GM21723 (cell line): ENCODE results near the gene LILRA1.
"Not testable (repeated sequence)": the region's sequence is repeated elsewhere in the genome, so short reads cannot be mapped to it uniquely, and the experiment has no call there.

Experiments used
- ATAC-seq: cut with Tn5 transposase; IDR thresholded peaks from one replicate; pipeline ENCODE4 v1.9.1; 2021; ENCODE audit warnings: mild to moderate bottlenecking, moderate library complexity; ENCODE audit not compliant: unreplicated experiment

The LILRA1 gene

DNA sequence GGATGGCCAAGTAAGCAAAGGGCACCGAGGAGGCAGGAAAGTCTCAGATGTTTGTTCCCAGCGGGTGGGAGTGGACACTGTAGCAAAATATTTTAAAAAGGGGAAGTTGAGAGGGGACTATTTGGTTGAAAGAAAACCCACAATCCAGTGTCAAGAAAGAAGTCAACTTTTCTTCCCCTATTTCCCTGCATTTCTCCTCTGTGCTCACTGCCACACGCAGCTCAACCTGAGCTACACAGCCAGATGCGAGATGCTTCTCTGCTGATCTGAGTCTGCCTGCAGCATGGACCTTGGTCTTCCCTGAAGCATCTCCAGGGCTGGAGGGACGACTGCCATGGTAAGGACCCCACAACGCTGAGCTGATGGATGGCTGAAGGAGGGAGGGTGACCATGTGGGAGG is at the start of gene LILRA1:
Gene LILRA1 (plus strand): TSS at position 188 of the 400 bp plus-strand sequence. CDS start 613 bp downstream, outside the sequence.
- ATAC-seq = not testable (repeated sequence)

DNA sequence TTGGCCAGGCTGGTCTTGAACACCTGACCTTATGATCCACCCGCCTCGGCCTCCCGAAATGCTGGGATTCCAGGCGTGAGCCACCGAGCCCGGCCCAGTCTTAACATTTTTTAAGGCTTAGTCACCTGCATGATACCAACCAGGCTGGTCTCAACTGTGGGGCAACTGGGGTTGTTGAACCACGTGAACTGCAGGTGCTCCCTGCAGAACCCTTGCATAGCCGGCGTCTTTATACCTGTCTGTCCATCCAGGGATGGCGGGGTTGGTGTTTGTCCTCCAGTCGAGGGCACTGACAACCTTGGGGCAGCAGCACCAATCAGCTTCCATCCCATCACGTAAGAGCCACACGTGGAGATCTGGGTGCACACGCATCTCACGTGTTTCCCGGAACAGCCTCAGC is 44.6 kb upstream of the LILRA1 start:
- ATAC-seq = no peak

DNA sequence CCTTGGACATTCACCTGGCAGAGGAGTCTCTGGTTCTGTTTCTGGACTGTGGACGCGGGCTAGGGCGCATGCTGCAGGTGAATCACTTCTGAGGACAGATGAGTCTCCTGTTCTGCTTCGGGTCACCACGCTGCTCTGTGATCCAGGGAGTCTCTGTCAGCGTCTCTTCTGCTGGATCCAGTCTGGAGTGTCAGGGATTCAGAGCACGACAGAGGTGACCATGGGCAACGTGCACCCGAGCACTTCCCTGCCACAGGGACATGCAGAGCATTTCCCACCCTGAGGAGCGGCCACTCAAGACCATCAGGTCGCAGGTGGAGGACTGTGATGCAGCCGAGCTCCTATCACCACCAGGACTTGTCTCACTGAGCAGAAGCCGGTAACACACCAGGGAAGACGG is 44.2 kb upstream of the LILRA1 start:
- ATAC-seq = no peak

DNA sequence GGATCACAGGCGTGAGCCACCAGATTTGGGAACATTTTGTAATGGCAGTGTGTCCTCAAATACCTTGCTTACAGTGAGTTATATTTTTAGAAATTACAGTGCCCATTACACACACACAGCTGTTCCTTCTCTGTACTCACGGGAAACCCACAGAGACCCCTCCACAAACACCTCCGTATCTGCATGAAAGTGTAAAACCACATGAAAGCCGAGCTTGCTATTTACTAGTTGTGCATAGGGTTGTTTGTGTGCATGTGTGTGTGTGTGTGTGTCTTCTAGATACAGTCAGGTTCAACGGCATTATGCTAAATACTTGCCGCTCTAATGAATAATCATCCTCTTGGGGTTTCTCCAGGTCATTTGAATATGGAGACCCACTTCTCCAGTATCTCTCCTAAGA is 42.1 kb upstream of the LILRA1 start:
- no peak for ATAC-seq

DNA sequence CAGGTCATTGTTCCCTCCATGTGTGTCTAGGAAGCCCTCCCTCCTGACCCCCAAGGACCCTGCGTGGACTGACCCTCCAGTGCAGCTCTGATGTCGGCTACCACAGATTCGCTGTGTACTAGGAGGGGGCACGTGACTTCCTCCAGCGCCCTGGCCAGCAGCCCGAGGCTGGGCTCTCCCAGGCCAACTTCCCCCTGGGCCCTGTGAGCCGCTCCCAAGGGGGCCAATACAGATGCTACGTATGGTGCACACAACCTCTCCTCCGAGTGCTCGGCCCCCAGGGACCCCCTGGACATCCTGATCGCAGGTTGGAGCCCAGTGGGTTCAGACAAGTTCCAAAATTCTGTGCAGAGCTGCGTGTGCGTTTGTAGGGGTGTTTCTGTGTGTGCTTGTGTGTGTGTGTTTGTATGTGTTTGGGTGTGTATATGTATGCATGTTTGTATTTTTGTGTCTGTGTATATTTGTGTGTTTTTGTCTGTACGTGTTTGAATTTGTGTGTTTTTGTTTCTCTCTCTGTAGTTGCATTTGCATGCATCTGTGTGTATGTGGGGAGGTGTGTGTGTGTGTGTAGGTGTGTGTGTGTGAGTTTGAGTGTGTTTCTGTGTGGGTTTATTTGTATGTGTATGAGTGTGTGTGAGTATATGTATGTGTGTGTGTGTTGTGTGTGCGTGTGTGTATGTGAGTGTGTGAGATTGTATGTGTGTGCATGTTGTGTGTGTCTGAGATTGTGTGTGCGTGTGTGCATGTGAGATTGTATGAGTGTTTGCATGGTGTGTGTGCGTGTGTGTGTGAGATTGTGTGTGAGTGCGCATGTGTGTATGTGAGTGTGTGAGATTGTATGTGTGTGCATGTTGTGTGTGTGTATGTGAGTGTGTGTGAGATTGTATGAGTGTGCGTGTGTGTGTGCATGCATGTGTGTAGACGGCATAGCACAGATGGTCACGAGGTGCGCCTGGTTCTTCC is 41.2 kb upstream of the LILRA1 start:
- ATAC-seq = no peak

DNA sequence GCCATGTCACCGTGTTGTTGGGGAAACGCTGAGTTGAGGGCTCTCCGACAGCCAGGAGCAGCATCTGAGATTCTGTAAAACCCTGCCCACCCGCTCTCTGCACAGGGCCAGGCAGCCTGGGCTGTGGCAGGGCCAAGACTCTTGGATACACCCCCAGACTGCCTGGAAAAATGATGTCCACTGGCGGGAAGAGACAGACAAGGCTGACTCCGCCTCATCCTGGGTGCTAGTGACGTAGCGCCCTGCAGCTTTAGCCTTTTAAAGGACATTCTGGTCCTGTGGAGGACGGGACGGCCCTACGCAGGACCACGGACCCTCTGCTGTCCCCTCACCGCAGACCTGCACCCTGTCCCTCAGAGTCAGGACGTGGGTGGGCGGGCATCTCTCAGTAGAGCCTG is 40.5 kb upstream of the LILRA1 start:
- ATAC-seq = no peak

DNA sequence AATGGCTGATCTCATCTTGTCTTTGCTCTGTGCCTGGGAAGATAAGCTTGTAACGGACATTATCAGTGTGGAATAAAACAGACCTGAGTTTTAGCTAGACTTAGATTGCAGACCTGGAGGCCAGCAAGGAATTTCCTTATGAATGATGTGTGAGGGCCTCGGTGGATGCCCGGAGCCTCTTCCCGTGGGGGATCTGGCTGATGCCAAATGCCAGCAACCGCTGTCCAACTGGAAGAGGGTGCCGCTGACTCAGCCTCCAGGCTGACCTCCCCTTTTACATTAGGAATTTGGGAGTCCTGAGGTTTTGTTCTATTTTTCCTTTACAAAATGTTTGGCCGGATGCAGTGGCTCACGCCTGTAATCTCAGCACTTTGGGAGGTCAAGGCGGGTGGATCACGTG is 39.4 kb upstream of the LILRA1 start:
- no peak for ATAC-seq

DNA sequence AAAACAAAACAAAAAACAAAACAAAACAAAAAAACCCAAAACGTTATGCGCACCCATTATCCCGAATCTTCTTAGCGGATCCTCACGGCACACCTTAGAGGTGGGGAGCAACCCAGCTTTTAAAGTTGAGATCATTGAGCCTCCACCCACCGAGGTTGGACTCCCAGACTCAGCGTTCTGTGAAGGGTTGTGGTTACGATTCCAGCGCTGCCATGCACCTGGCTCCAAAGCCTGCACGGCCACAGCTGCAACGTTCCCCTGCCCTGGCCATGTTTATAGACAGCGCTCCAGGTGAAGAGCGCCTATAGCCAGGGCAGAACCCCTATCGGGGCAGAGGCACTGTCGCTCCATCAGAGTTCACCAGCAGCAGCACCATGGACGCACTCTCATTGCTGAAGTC is 38.5 kb upstream of the LILRA1 start:
- no peak for ATAC-seq

DNA sequence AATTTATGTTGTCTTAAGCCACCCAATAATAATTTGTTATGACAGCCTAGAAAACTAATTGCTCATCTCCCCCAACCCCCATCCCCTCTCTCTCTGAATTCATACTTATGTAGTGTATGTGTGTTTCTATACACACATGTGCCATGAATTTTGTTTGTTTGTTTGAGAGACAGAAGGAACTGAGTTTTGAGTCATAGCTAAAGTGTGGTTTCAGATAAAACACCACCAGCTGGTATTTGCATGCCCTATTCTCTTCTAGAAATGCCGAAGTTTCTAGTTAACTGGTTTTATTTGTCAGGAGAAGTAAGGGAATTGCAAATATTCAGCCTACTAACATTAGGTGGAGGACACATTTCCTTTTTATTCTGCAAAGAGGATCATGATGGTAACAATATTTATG is 37.2 kb upstream of the LILRA1 start:
- no peak for ATAC-seq

DNA sequence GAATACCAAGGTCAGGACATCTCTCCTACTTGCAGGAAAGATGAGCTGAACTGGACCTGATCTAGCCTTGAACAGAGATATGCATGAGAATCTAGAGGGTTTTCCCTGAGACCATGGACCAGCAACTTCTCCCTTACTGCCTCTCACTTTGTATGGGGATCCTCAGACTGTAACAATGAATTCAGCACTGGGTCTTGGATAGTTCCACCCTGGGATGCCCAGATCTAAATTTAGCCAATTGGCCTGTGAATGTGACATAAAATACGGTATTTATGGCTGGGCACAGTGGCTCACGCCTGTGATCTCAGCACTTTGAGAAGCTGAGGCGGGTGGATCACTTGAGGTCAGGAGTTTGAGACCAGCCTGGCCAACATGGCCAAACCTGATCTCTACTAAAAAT is 35.1 kb upstream of the LILRA1 start:
- ATAC-seq = no peak

DNA sequence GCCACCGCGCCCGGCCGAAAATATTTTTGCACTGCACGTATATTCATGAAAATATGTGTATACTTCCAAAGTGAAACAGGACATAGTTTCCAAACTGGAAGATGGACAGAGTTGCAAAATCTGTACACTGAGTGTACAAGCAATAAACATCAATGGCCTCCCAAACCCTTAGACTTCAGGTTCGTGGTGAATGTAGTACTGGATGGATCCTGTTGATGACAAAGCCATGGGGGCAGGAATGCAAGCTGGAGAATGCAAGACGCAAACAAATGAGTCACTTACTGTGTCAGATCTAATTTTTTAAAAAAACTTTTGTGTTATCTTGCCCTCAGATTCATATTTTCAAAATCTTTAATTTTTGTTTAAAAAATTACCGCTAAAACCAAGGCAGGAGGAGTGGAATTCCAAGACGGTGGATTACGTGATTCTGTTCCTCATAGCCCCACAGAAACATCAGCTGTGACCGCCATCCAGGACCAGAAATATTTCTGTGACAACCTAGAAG is 32.5 kb upstream of the LILRA1 start:
- no peak for ATAC-seq

DNA sequence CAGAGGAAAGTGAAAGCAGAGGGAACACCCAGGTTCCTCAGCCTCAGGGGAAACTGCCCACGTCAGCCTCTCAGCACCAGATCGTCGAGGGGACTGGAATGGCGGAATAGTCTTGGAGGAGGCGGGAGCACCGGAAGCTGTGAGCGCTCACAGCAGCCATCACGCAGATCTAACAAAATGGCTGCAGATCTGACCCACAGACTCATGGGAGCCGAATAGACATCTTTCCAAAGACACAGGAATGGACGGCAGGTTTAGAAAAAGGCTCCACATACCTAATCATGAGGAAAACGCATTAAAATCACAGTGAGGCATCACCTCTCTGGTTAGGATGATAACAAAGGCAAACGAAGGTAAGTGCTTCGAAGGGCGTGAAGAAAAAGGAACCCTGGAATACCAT is 31.6 kb upstream of the LILRA1 start:
- ATAC-seq = no peak

DNA sequence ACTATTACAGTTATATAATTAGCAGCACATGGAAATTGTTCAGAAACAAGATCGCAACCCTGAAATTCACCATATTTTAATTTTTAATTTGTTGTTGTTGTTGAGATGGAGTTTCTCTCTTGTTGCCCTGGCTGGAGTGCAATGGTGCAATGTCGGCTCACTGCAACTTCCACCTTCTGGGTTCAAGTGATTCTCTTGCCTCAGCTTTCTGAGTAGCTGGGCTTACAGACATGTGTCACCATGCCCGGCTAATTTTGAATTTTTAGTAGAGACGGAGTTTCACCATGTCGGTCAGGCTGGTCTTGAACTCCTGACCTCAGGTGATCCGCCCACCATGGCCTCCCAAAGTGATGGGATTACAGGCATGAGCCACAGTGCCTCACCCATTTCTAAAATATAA is 30.2 kb upstream of the LILRA1 start:
- ATAC-seq = not testable (repeated sequence)

DNA sequence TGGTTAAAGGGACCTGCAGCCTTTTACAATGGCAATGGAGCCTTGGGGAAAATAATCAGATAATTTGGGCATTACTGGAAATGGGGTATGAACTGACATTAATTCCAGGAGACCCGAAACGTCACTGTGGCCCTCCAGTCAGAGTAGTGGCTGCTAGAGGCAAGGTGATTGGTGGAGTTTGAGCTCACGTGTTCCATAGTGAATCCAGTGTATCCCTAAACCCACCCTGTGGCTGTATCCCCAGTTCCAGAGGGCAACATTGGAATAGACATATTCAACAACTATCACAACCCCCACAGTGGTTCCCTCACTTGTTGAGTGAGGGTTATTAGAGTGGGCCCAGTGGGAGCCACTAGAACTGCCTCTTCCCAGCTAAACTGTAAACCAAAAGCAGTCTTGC is 23.1 kb upstream of the LILRA1 start:
- ATAC-seq = no peak

DNA sequence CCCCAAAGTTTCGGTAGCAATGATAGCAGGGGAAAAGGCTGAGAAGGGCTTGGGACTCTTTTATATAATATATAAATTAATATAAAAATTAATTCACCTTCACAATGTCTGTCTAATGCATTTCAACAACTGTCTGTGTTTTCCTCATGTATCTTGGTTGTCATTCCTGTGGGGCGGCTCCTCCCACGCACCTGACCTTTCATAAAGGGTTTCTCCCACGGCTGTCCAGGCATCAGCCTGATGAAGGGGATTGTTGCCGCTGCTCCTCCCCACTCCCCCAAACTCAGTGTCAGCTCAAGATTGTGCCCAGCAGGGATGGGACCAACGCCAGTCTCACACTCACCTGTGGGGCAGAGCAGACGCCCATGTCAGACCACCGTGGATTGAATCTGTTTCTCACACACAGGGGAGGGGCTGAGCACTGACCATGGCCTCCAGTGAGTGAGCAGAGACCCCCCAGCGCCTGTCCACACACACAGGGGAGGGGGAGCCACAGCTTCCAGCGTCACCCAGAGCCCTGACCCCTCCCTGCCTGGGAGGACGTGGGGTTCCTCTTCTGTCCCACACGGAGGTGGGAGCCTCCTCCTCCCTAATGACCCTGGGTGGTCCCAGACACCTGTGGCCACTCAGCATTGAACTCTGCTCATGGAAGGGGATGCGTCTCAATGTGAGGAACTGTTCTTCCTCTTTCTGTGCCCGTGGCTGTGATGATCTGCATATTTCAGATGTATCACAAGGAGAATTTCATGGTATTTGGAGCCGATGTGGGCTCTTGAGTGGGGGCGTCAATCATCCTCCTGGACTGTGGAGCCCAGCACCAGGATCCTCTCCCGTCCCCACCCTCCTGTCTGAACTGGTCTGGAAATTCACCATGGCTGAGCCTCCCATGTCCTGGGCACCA is 21.5 kb upstream of the LILRA1 start:
- ATAC-seq = not testable (repeated sequence)

DNA sequence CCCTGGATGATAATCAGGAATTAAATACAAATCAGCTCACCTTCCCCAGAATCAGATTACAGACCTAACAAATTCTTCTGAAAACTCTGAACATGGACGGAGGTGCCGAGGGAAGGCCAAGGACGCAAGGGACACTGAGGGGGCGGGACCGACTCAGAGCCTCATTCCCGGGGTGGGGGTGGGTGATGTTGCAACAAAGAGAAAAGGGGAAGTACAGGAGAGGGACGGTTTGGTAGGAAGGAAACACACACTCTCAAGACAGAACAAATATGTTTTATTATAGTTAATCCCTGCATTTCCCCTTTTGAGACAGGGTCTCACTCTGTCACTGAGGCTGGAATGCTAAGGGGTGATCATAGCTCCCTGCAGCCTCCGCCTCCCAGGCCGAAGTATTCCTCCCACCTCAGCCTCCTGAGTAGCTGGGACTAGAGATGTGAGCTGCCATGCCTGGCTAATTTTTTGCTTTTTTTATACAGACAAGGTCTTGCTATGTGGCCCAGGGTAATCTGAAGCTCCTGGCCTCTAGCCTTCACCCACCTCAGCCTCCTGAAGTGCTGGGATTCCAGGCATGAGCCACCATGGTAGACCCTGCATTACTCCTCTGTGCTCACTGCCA is 20.6 kb upstream of the LILRA1 start:
- ATAC-seq = no peak

DNA sequence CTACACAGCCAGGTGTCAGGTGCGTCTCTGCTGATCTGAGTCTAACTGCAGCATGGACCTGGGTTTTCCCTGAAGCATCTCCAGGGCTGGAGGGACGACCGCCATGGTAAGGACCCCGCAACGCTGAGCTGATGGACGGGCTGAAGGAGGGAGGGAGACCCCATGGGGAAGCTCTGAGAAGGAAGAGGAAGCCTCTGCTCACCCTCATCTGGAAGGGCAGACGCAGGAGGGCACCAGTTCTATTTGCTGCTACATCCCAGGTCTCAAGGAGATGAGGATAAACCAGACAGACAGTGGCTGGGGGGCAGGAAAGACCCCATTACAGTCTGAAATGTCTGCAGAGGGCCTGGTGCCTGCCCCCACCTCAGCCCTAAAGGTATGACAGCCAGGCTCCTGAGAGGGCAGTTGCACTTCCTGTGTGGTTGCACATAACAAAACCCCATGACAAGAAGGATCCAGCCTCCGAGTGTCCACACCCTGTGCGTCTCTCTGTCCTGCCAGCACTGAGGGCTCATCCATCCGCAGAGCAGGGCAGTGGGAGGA is 20.0 kb upstream of the LILRA1 start, which contains the start of gene LILRA2:
Gene LILRA2 (plus strand): TSS at position 461 of the 543 bp plus-strand sequence. CDS start 89 bp downstream, outside the sequence.
- no peak for ATAC-seq

DNA sequence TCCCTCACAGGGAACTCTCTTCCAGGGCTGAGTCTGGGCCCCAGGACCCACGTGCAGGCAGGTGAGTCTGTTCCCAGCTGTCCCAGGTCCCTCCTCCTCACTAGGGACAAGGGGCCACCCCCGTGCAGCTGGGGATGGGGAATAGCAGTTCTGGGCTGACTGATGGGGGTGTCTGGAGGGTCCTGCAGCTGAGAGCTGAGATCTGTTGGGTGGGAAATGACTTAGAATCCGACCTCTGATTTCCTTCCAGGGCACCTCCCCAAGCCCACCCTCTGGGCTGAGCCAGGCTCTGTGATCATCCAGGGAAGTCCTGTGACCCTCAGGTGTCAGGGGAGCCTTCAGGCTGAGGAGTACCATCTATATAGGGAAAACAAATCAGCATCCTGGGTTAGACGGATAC is 19.4 kb upstream of the LILRA1 start:
- no peak for ATAC-seq

DNA sequence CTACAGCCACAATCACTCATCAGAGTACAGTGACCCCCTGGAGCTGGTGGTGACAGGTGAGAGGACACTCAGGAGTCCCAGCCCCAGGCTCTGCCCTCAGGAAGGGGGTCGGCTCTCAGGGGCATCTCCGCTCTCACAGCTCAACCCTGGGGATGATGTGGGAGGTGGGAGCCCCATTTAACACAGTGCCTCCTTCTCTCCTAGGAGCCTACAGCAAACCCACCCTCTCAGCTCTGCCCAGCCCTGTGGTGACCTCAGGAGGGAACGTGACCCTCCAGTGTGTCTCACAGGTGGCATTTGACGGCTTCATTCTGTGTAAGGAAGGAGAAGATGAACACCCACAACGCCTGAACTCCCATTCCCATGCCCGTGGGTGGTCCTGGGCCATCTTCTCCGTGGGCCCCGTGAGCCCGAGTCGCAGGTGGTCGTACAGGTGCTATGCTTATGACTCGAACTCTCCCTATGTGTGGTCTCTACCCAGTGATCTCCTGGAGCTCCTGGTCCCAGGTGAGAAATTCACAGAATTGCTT is 18.8 kb upstream of the LILRA1 start:
- no peak for ATAC-seq

DNA sequence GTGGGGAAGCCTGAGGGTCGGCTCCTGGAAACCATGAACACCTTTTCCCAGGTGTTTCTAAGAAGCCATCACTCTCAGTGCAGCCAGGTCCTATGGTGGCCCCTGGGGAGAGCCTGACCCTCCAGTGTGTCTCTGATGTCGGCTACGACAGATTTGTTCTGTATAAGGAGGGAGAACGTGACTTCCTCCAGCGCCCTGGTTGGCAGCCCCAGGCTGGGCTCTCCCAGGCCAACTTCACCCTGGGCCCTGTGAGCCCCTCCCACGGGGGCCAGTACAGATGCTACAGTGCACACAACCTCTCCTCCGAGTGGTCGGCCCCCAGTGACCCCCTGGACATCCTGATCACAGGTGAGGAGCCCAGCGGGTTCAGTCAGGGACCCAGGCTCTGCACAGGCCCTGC is 18.2 kb upstream of the LILRA1 start:
- not testable (repeated sequence) for ATAC-seq
